ENCODE results near the gene TTC12.

The TTC12 gene

GRCh38 chr11:113278481-113278880 is 35.9 kb upstream of the TTC12 start:
- Mint-ChIP-seq H3K9me3 (ENCODE audit: low read depth) (no peaks in the 10 kb centered on the region), H3K36me3 (no peaks in the 10 kb centered on the region), H3K27ac (no peak overlapping the region), H3K27me3 (no peaks in the 10 kb centered on the region), H3K4me3 (no peak overlapping the region), H3K4me1 (ENCODE audit: low read depth) (no peaks in the 10 kb centered on the region)

GRCh38 chr11:113278925-113279324 is 35.5 kb upstream of the TTC12 start:
- Mint-ChIP-seq H3K27me3 (no peaks in the 10 kb centered on the region), H3K4me3 (no peak overlapping the region), H3K27ac (no peak overlapping the region), H3K9me3 (ENCODE audit: low read depth) (no peaks in the 10 kb centered on the region), H3K4me1 (ENCODE audit: low read depth) (no peaks in the 10 kb centered on the region), H3K36me3 (no peaks in the 10 kb centered on the region)

GRCh38 chr11:113279591-113279990 is 34.8 kb upstream of the TTC12 start:
- Mint-ChIP-seq H3K4me3 (no peak overlapping the region), H3K36me3 (no peaks in the 10 kb centered on the region), H3K27ac (no peak overlapping the region), H3K27me3 (no peaks in the 10 kb centered on the region), H3K4me1 (ENCODE audit: low read depth) (no peaks in the 10 kb centered on the region), H3K9me3 (ENCODE audit: low read depth) (no peaks in the 10 kb centered on the region)

- no peaks in the 10 kb centered on the region for H3K36me3 Mint-ChIP-seq
- no peaks in the 10 kb centered on the region for H3K4me1 Mint-ChIP-seq (ENCODE audit: low read depth)
- H3K27me3 Mint-ChIP-seq, result no peaks in the 10 kb centered on the region
- H3K27ac Mint-ChIP-seq, result no peak overlapping the region
- H3K4me3 Mint-ChIP-seq, result no peak overlapping the region
- H3K9me3 Mint-ChIP-seq (ENCODE audit: low read depth), result no peaks in the 10 kb centered on the region
These were observed 33.2 kb upstream of the TTC12 start for GRCh38 chr11:113281052-113281725.

- no peaks in the 10 kb centered on the region for H3K36me3 Mint-ChIP-seq
- H3K4me1 Mint-ChIP-seq (ENCODE audit: low read depth), result no peaks in the 10 kb centered on the region
- H3K9me3 Mint-ChIP-seq (ENCODE audit: low read depth), result no peaks in the 10 kb centered on the region
- no peaks in the 10 kb centered on the region for H3K27me3 Mint-ChIP-seq
- no peak overlapping the region for H3K4me3 Mint-ChIP-seq
- no peak overlapping the region for H3K27ac Mint-ChIP-seq
These were observed 31.4 kb upstream of the TTC12 start for GRCh38 chr11:113282898-113283437.

GRCh38 chr11:113283881-113284280 is 30.5 kb upstream of the TTC12 start:
- H3K27me3 Mint-ChIP-seq, result no peaks in the 10 kb centered on the region
- H3K36me3 Mint-ChIP-seq, result no peaks in the 10 kb centered on the region
- no peak overlapping the region for H3K4me3 Mint-ChIP-seq
- no peaks in the 10 kb centered on the region for H3K9me3 Mint-ChIP-seq (ENCODE audit: low read depth)
- H3K4me1 Mint-ChIP-seq (ENCODE audit: low read depth), result no peaks in the 10 kb centered on the region
- H3K27ac Mint-ChIP-seq, result no peak overlapping the region

GRCh38 chr11:113286009-113286408 is 28.4 kb upstream of the TTC12 start:
- no peak overlapping the region for H3K27ac Mint-ChIP-seq
- H3K4me1 Mint-ChIP-seq (ENCODE audit: low read depth), result no peaks in the 10 kb centered on the region
- H3K36me3 Mint-ChIP-seq, result no peaks in the 10 kb centered on the region
- no peaks in the 10 kb centered on the region for H3K9me3 Mint-ChIP-seq (ENCODE audit: low read depth)
- H3K27me3 Mint-ChIP-seq, result no peaks in the 10 kb centered on the region
- H3K4me3 Mint-ChIP-seq, result no peak overlapping the region

- no peak overlapping the region for H3K4me3 Mint-ChIP-seq
- H3K27ac Mint-ChIP-seq, result no peak overlapping the region
- no peaks in the 10 kb centered on the region for H3K4me1 Mint-ChIP-seq (ENCODE audit: low read depth)
- H3K9me3 Mint-ChIP-seq (ENCODE audit: low read depth), result no peaks in the 10 kb centered on the region
- no peaks in the 10 kb centered on the region for H3K36me3 Mint-ChIP-seq
- no peaks in the 10 kb centered on the region for H3K27me3 Mint-ChIP-seq
These were observed 27.6 kb upstream of the TTC12 start for GRCh38 chr11:113286509-113287497.

- H3K27me3 Mint-ChIP-seq, result no peaks in the 10 kb centered on the region
- H3K36me3 Mint-ChIP-seq, result no peaks in the 10 kb centered on the region
- H3K9me3 Mint-ChIP-seq (ENCODE audit: low read depth), result no peaks in the 10 kb centered on the region
- H3K4me3 Mint-ChIP-seq, result no peak overlapping the region
- no peak overlapping the region for H3K27ac Mint-ChIP-seq
- no peaks in the 10 kb centered on the region for H3K4me1 Mint-ChIP-seq (ENCODE audit: low read depth)
These were observed 26.6 kb upstream of the TTC12 start for GRCh38 chr11:113287801-113288200.

- Mint-ChIP-seq H3K9me3 (ENCODE audit: low read depth) (no peaks in the 10 kb centered on the region), H3K27me3 (no peaks in the 10 kb centered on the region), H3K4me3 (no peak overlapping the region), H3K36me3 (no peaks in the 10 kb centered on the region), H3K4me1 (ENCODE audit: low read depth) (no peaks in the 10 kb centered on the region), H3K27ac (no peak overlapping the region)
These were observed 26.0 kb upstream of the TTC12 start for GRCh38 chr11:113288286-113288863.

- Mint-ChIP-seq H3K27me3 (peaks cover 5% of the 10 kb centered on the region), H3K9me3 (ENCODE audit: low read depth) (no peaks in the 10 kb centered on the region), H3K4me1 (ENCODE audit: low read depth) (no peaks in the 10 kb centered on the region), H3K4me3 (no peak overlapping the region), H3K36me3 (no peaks in the 10 kb centered on the region), H3K27ac (no peak overlapping the region)
These were observed 24.8 kb upstream of the TTC12 start for GRCh38 chr11:113289431-113290187.

GRCh38 chr11:113293936-113294335 is 20.4 kb upstream of the TTC12 start:
- H3K27me3 Mint-ChIP-seq, result peaks cover 17% of the 10 kb centered on the region

GRCh38 chr11:113295993-113296392 is 18.4 kb upstream of the TTC12 start:
- no peaks in the 10 kb centered on the region for H3K4me1 Mint-ChIP-seq (ENCODE audit: low read depth)
- H3K27ac Mint-ChIP-seq, result no peak overlapping the region
- no peak overlapping the region for H3K4me3 Mint-ChIP-seq
- no peaks in the 10 kb centered on the region for H3K9me3 Mint-ChIP-seq (ENCODE audit: low read depth)
- H3K27me3 Mint-ChIP-seq, result peaks cover 23% of the 10 kb centered on the region
- no peaks in the 10 kb centered on the region for H3K36me3 Mint-ChIP-seq

More at GRCh38 chr11:113293936-113294335, 20.4 kb upstream of the TTC12 start:
- no peak overlapping the region for H3K4me3 Mint-ChIP-seq
- no peaks in the 10 kb centered on the region for H3K4me1 Mint-ChIP-seq (ENCODE audit: low read depth)
- no peak overlapping the region for H3K27ac Mint-ChIP-seq
- H3K9me3 Mint-ChIP-seq (ENCODE audit: low read depth), result no peaks in the 10 kb centered on the region
- H3K36me3 Mint-ChIP-seq, result no peaks in the 10 kb centered on the region

GRCh38 chr11:113296447-113297205 is 17.8 kb upstream of the TTC12 start:
- no peaks in the 10 kb centered on the region for H3K36me3 Mint-ChIP-seq
- no peak overlapping the region for H3K4me3 Mint-ChIP-seq
- no peak overlapping the region for H3K27ac Mint-ChIP-seq
- no peaks in the 10 kb centered on the region for H3K9me3 Mint-ChIP-seq (ENCODE audit: low read depth)
- H3K27me3 Mint-ChIP-seq, result peaks cover 24% of the 10 kb centered on the region
- H3K4me1 Mint-ChIP-seq (ENCODE audit: low read depth), result no peaks in the 10 kb centered on the region

Measured in activated naive CD8-positive, alpha-beta T cell (primary cell).